Activated CD8-positive, alpha-beta memory T cell treated with anti-CD3 and anti-CD28 coated beads for 4 hours (primary cell): ENCODE measurements around the gene NEBL.
"Not testable (repeated sequence)": the region's sequence is repeated elsewhere in the genome, so short reads cannot be mapped to it uniquely, and the experiment has no call there.

Experiments used
- DNase-seq, 2 donors: peaks; one replicate each; pipeline ENCODE4 v3.0.0-alpha.2; 2020; ENCODE audit warnings: low read depth in 2 of 2

The NEBL gene, protein sequence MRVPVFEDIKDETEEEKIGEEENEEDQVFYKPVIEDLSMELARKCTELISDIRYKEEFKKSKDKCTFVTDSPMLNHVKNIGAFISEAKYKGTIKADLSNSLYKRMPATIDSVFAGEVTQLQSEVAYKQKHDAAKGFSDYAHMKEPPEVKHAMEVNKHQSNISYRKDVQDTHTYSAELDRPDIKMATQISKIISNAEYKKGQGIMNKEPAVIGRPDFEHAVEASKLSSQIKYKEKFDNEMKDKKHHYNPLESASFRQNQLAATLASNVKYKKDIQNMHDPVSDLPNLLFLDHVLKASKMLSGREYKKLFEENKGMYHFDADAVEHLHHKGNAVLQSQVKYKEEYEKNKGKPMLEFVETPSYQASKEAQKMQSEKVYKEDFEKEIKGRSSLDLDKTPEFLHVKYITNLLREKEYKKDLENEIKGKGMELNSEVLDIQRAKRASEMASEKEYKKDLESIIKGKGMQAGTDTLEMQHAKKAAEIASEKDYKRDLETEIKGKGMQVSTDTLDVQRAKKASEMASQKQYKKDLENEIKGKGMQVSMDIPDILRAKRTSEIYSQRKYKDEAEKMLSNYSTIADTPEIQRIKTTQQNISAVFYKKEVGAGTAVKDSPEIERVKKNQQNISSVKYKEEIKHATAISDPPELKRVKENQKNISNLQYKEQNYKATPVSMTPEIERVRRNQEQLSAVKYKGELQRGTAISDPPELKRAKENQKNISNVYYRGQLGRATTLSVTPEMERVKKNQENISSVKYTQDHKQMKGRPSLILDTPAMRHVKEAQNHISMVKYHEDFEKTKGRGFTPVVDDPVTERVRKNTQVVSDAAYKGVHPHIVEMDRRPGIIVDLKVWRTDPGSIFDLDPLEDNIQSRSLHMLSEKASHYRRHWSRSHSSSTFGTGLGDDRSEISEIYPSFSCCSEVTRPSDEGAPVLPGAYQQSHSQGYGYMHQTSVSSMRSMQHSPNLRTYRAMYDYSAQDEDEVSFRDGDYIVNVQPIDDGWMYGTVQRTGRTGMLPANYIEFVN

DNA sequence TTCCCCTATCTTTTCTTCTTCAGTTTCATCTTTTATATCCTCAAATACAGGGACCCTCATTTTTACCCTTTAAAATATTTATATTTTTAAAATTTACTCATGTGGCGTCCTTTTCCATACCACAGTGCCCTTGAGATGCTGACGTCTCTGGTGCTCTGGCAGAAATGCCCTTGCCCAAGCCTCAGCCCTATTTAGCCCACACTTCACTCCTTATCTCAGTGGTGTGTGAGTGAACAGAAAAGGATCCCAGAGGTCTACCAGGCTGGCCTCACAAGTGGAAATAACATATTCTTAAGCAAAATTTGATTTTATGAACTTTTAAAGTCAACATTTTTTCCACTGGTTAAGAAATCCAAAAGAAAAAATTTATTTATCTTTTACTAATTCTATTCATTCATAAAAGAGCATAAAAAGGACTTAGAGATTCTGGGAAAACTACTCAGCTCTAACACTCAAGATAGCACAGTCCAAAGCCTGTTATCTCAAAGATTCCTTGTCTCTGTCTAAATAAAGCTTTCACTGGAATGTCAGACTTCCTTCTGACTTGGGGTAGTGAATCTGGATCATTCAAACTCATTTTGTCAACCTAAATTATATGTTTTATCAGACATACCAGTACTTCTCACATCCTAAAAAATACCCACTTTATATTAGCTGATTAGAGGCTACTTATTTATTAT, at the start of gene NEBL:
TSS of gene NEBL (minus strand) at position 166 of the 680 bp plus-strand sequence. CDS start at position 60, 106 bp downstream.
- no peak for DNase-seq

DNA sequence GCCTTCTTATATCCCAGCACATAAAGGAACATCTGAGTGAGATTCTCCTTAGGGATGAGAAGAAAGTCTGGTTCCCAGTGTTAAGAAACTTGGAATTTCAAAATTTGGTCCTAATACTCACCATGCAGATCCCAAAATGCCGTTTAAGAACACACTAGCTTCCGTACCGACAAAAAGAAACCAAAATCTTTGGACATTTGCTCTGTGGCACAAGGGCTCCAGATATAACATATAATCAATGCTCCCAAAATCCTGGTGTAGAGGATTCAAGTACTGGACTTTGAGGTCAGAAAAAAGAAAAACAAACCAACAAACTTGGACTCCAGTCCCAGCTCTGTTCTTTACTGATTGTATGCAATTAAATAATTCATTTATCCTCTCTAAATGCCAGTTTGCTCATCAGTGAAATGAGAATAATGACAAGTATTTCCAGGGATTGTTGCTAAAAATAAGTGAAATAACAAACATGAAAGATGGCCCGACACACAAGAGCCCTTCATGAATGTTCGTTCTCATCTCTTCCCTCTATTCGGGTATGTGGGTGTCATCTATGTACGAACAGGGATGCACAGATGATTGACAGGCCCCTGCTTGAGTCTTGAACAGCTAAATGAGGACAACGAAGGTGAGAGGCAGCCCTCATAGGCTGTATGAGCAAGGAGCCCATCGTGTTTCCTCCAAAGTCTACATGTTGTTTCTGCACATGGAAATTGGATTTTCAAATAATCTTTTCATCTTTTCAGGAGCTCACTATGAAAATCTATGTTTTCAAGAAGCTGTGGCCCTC, 48.6 kb upstream of the NEBL start:
- DNase-seq: no peak

DNA sequence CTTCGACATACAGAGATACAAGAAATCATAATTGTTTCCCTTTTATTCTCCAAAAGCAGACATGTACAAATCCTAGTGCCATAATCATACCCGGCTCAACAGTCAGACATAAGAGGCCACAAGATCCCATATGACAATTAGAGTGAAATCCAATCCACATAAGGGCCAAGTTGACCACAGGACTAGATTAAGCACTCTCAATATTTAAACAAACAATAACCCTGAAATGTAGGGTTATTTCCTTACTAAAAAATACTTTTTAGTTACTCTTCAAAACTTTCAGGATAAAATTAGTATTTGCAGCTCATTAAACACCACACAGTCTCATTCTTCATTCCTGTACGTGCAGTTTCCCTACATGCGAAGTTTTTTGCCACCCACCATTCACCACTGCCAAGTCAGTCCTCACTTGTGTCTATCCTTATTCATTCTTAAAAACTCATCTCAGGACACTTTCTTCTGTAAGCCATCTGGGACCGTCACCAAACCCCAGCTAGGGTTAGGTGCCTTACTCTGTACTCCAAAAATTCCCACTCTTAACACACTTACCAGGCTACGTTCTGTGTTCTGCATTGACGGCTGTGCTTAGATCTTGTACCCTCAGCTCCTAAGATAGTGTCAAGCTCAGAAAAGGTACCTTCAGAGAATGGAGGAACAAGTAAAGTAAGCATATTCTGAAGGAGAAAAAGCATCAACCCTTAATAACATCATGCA, 47.8 kb upstream of the NEBL start:
- no peak for DNase-seq

DNA sequence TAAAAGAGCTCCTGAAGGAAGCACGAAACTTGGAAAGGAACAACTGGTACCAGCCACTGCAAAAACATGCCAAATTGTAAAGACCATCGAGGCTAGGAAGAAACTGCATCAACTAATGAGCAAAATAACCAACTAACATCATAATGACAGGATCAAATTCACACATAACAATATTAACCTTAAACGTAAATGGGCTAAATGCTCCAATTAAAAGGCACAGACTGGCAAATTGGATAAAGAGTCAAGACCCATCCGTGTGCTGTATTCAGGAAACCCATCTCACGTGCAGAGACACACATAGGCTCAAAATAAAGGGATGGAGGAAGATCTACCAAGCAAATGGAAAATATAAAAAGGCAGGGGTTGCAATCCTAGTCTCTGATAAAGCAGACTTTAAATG, 42.3 kb upstream of the NEBL start:
- not testable (repeated sequence) for DNase-seq

DNA sequence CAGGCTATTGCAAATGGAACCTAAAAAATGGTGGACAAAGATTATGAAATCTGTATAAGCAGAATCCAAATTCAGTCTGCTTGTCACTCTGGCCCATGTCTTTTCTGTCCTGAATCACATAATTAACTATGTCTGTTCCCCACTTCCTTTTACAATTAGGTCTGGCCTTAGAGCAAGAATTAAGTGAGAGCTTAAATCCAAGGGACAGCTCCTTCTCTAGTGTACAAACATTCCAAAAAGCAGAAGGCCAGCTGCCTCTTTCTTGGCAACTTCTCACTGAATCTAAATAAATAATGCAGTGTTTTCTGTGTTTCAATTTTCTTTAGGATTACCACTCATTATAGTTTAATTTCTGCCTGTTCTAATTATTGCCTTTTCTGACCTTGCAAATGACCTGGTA, 39.3 kb upstream of the NEBL start:
- DNase-seq: no peak

DNA sequence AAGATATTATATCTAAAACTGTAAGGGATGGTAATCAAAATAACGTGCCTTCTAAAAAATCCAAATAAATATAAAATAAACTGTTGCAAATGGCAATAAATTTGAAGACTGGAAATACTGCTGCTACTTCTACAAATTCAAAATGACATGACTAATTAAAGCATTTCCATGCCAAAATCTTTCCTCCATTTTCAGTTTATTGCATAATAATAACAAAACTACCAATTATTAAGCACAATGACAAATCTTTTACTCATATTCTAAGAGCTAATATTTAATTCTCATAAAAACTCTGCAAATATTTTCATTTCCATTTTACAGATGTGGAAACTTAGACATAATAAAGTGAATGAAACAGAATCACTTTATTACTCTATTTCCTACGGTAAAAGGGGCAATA, 38.8 kb upstream of the NEBL start:
- DNase-seq: no peak

DNA sequence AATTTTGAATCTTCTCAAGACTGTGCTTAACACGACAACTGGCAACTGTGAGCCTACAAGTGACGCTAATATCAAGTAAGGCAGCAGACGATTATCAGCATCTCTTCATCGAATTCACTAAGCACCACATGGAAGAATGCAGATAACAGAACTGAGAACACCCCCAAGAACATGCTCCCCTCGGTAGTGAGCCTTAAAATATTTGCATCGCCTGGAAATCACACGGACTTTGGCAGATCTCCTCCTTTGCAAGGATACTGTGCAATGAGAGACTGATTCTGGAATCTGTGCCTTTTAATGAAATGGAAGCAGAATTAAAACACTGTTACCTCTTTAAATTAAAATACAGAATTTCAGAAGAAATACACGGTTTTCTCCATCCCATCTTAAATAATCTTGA, 38.2 kb upstream of the NEBL start:
- no peak for DNase-seq

DNA sequence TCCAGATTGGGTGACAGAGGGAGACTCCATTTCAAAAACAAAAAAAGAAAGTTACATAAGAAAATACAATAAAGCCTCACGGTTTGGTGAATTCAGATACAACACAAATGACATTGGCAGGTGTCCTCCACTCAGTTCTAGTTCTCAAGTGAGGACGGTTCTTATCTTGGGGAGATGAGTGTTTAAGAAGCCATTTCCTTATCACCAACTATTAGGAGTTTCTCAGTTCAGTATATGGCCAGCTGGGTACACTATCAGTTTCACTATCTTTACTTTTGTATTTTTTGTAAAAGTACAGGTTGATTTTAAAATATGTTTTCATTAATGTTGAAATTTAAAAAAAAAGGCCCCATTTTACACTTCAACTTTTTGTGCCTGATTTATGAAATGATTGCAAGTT, 36.6 kb upstream of the NEBL start:
- DNase-seq: no peak

DNA sequence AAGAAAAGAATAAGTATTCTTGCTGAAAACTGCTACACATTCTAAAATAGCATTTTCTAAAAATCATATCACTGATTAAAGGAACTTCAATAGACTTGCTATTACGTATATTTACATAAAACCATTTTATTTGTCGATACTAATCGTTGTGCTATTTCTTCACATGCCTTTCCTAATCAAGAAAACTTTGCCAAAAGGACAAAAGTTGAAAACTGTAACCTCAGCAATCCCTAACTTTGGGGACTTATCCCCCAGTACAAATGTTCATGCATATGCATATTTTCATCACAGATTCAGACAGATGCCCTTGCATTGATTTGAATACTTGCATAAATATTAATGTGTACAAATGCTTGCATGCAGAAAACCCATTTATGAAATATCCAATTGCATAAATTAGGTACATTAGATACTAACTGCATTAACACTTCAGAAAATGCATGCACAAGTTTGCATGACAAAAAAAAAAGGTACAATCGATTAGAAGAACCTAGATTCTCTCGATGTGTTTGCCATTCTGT, 35.6 kb upstream of the NEBL start:
- no peak for DNase-seq

DNA sequence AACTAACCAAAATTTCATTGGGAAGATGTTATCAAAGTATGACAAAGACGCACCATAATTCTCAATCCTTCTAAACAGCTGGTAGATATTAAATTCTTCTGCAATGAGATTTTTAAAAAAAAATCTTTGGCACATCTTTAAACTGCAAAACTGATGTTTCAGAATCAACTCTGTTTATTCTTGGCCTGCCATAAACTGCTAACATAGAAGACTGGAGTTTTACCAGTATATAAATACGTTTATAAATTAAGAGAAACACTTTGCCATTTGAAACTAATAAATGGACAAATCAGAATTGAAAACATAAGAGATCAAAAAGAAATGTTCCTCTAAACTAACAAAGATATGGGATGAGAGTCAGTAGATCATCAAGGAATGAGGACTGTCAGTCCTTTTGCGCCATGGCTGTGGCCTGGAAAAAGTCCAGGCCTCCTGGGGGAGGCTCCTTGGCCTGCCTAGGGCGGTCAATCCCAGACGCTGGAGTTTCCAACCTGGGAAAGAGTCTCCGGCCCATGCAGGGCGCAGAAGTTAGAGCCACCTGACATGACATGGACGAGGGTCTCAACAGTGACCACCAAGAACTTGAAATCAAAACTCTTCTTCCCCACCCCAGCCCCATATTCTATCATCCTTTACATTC, 34.2 kb upstream of the NEBL start:
- no peak for DNase-seq

DNA sequence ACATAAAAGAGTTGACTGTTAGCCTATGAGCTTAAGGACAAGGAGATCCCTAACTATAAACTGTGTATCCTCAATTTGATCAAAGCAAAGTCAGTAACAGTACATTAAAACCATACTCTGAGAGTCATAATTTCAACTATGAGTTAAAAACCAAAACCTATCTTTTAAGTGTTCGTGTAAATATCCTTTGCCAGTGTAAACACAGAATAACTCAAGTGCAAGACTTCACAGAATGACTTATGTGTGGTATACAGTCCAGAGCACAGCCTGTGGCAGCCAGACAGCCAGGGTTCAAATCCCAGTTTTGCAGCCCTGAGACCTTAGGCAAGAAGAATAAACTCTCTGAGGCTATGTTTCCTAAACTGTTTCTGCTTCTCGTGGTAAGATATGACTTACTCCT, 30.3 kb upstream of the NEBL start:
- DNase-seq: no peak

DNA sequence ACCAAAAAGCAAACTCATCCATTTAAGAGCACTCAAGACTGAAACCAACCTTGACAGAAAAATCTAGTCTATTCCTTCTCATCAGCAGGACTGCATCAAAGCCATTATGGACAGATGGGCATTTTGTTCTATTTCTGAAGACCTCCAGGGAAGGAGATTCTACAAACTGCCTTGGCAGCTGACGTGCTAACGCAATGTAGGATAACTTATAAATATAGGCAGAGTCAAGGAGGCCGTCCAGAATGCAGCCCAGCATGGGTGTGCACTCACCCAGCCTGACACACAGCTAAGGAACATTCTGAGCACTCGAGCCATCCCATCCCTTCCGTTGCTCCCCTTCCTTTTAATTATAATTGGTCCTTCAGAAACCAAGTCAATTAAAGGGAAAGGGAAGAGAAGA, 25.3 kb upstream of the NEBL start:
- no peak for DNase-seq

DNA sequence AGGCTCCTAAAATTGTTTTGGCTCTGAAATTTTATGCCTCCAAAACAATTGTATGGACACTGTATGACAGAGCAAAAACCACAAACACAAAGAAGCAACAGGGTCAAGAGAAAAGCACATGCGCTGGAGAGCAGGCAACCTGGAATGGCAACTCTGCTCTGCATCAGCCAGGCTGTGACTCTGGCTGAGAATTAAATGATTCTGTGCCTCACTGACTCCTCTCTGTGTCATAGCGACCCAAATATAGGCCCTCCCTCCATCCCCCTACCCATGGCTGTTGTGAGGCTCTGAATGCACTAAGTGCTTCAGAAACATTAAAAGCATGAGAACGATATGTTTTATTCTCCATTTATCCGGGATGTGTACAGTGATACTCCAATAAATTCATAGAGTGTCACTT, 24.9 kb upstream of the NEBL start:
- no peak for DNase-seq

DNA sequence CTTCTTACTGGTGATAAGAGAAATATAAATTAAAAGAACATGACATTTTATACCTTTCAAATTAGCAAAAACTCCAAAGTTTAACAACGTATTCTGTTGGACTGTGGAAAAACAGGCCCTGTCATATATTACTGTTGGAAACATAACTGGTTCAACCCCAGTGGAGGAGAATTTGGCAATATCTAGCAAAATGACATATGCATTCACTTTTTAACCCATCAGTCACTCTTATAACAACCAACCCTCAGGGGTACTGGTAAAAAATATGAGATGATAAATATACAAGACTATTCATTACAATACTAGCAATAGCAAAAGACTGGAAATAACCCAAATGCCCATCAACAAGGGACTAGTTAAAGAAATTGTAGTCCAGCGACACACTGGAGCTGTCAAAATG, 22.9 kb upstream of the NEBL start:
- no peak for DNase-seq

DNA sequence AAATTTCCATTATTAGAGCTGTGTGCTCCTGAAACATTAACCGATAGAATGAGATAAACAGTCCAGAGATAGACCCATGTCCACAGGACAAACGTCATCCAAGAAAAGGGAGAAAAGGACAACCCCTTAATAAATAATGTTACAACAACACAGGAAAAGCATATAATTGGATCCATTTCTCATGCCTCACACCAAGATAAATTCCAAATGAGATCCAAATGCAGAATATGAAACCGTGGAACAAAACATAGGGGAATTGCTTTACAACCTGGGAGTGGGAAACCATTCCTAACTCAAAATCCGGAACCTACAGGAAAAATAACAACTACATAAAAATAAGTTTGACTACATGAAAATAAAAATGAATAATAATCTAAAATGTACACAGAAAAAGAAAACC, 22.4 kb upstream of the NEBL start:
- no peak for DNase-seq

DNA sequence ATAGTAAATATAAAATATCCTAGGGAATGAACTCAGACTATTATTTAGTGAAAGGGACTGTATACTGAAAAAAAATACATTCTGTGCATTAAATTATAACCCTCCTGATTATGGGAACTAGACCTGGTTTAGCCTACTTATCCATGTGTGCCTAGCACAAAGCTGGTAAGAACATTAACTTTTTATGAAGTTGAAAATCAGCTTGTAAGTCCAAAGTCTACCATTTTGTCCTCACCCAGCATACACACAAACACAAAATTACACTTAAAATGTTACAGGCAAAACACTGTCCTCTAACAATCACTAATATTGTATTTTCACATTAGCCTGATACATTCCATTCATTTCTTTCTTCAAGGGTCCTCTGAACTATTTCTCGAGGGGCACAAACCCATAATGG, 19.9 kb upstream of the NEBL start:
- DNase-seq: no peak

DNA sequence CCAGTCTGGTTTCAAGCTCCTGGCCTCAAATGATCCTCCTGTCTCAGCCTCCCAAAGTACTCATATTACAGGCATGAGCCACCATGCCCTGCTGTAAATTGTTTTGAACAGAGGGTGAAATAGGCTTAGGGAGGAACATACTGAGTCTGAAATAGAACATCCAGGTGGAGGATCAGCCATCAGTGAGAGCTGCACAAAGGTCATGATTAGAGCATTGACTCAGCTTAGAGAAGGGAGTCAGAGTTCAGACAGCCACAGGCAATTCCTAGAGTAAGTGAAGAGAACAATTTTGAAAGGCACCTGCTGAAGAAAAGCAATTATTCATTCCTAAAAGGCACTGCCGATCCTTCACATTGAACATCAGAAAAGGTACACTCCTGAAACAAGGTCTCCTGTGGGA, 15.9 kb upstream of the NEBL start:
- no peak for DNase-seq

DNA sequence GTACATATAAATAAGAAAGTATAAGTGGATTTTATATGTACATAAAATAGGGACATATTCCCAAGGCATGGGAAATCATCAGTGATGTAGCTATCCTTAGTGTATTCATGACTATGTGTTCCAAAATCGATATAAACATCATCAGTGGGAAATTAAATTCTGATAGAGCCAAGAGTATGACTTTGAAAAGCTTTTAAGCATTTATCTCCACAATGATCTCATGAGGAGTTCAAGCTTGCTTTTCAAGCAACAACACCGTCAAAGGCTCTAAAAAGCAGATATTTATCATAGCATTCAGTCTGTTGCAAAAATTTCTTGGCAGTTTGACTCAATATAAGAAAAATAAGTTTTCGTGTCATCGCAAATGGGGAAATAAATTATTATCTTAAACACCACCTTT, 14.5 kb upstream of the NEBL start:
- DNase-seq: no peak

DNA sequence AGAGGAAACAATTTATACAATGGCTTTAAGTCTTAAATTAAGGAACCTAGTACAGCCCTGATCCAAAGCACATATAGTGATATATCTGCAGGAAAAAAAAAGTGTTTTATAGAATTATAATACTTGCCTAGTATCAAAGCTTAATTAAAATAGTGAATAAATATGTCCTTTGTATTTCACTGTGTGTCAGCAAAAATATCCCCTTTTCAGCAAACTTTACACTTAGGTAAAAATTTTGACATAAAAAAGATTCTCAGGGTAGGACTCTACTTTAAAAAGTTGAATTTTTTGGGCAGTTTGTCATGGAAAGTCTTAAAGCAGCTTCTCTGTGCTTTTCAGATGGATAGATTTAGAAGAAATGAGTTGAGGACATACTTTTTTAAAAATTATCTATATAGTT, 12.7 kb upstream of the NEBL start:
- no peak for DNase-seq

DNA sequence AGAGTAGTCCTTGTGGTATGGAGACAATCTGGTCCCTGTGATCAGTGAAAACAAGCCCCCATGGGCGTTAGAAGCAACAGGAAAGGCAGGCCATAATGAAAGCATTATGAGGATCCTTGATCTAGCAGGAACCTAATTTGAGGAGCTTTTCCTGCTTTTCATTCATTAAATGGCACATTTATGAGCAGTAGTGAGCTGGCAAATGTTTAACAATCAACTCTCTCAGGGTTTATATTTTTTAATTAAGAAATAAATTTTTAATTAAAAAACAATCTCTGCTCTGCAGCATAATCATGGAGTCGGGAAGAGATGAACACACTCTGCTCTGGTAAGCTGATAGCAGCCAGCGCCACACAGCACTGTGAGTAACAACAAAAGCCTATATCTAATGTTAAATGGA, 11.3 kb upstream of the NEBL start:
- no peak for DNase-seq
